H9 (cell line): ENCODE measurements around the gene AFG1L. TPM values are rescaled to one million over a fixed set of nuclear protein-coding genes. Genes with fewer than 3 reads are reported as not detected.

Experiments
- DNase-seq: peaks from one replicate; pipeline ENCODE4 v3.0.0-alpha.2; 2017
- H2AFZ ChIP-seq: one replicate; pipeline ENCODE4 v1.6.1; 2013; ENCODE audit warnings: mild to moderate bottlenecking, low read length, control low read depth, moderate library complexity
- H2AK5ac ChIP-seq: 2 replicates; pipeline ENCODE4 v1.6.1; 2013; ENCODE audit warnings: low read length, control low read depth, mixed read lengths; ENCODE audit not compliant: insufficient read length
- H2BK120ac ChIP-seq: one replicate; pipeline ENCODE4 v1.6.1; 2013; ENCODE audit warnings: low read depth, mild to moderate bottlenecking, low read length, control low read depth, inconsistent platforms; ENCODE audit not compliant: poor library complexity, severe bottlenecking
- H2BK12ac ChIP-seq: 2 replicates; pipeline ENCODE4 v1.6.1; 2013; ENCODE audit warnings: low read length, control low read depth, mixed read lengths, low read depth; ENCODE audit not compliant: insufficient read length
- H2BK15ac ChIP-seq: 2 replicates; pipeline ENCODE4 v1.6.1; 2013; ENCODE audit warnings: low read depth, low read length, control low read depth
- H2BK20ac ChIP-seq: one replicate; pipeline ENCODE4 v1.6.1; 2013; ENCODE audit warnings: low read depth, mild to moderate bottlenecking, low read length, control low read depth, inconsistent platforms; ENCODE audit not compliant: poor library complexity, severe bottlenecking
- H2BK5ac ChIP-seq: 2 replicates; pipeline ENCODE4 v1.6.1; 2013; ENCODE audit warnings: low read length, control low read depth, mixed read lengths; ENCODE audit not compliant: insufficient read length
- H3K14ac ChIP-seq: 2 replicates; pipeline ENCODE4 v1.6.1; 2013; ENCODE audit warnings: low read length, control low read depth; ENCODE audit not compliant: insufficient read depth
- H3K18ac ChIP-seq: 2 replicates; pipeline ENCODE4 v1.6.1; 2013; ENCODE audit warnings: low read depth, mild to moderate bottlenecking, mixed read lengths, low read length, control low read depth; ENCODE audit not compliant: insufficient read length
- H3K23ac ChIP-seq: 2 replicates; pipeline ENCODE4 v1.6.1; 2013; ENCODE audit warnings: low read length, control low read depth, mixed read lengths, low read depth; ENCODE audit not compliant: insufficient read length
- H3K23me2 ChIP-seq: 2 replicates; pipeline ENCODE4 v1.6.1; 2013; ENCODE audit warnings: low read depth, mild to moderate bottlenecking, mixed read lengths, low read length, control low read depth; ENCODE audit not compliant: insufficient read length, poor library complexity, severe bottlenecking
- H3K27ac ChIP-seq: 2 replicates; pipeline ENCODE4 v1.5.1; 2013; ENCODE audit warnings: low read length, control low read depth, mixed read lengths, low read depth; ENCODE audit not compliant: insufficient read length
- H3K27me3 ChIP-seq: 2 replicates; pipeline ENCODE4 v1.6.1; 2013; ENCODE audit warnings: low read length, control low read depth, inconsistent platforms; ENCODE audit not compliant: insufficient read depth
- H3K4ac ChIP-seq: 2 replicates; pipeline ENCODE4 v1.6.1; 2013; ENCODE audit warnings: low read depth, mild to moderate bottlenecking, control low read depth, inconsistent platforms, low read length, moderate library complexity
- H3K4me1 ChIP-seq: 2 replicates; pipeline ENCODE4 v1.6.1; 2013; ENCODE audit warnings: low read length, control low read depth, inconsistent platforms; ENCODE audit not compliant: insufficient read depth
- H3K4me2 ChIP-seq: 2 replicates; pipeline ENCODE4 v1.6.1; 2013; ENCODE audit warnings: low read length, control low read depth, mixed read lengths; ENCODE audit not compliant: insufficient read length, insufficient read depth
- H3K56ac ChIP-seq: 2 replicates; pipeline ENCODE4 v1.6.1; 2013; ENCODE audit warnings: low read depth, mild to moderate bottlenecking, mixed read lengths, low read length, control low read depth; ENCODE audit not compliant: insufficient read length
- H3K79me1 ChIP-seq: 2 replicates; pipeline ENCODE4 v1.6.1; 2013; ENCODE audit warnings: low read depth, mild to moderate bottlenecking, moderate library complexity, low read length, control low read depth, inconsistent platforms; ENCODE audit not compliant: insufficient read depth, poor library complexity, severe bottlenecking
- H3K79me2 ChIP-seq: 2 replicates; pipeline ENCODE4 v1.6.1; 2013; ENCODE audit warnings: low read length, control low read depth, inconsistent platforms; ENCODE audit not compliant: insufficient read depth
- H3K9ac ChIP-seq: 2 replicates; pipeline ENCODE4 v1.6.1; 2013; ENCODE audit warnings: low read length, control low read depth, mixed read lengths; ENCODE audit not compliant: insufficient read length; ENCODE audit errors: extremely low read depth
- H3K9me3 ChIP-seq: one replicate; pipeline ENCODE4 v1.6.1; 2013; ENCODE audit warnings: low read depth, low read length, inconsistent platforms; ENCODE audit not compliant: control insufficient read depth
- H3T11ph ChIP-seq: one replicate; pipeline ENCODE4 v1.6.1; 2013; ENCODE audit warnings: mild to moderate bottlenecking, low read length, control low read depth, inconsistent platforms
- H4K20me1 ChIP-seq: one replicate; pipeline ENCODE4 v1.6.1; 2013; ENCODE audit not compliant: control insufficient read depth, insufficient read length, insufficient read depth
- H4K5ac ChIP-seq: 2 replicates; pipeline ENCODE4 v1.6.1; 2013; ENCODE audit warnings: low read depth, mild to moderate bottlenecking, mixed read lengths, low read length, control low read depth; ENCODE audit not compliant: insufficient read length
- H4K8ac ChIP-seq: replicated peaks from 2 replicates; pipeline ENCODE4 v1.6.1; 2013; ENCODE audit warnings: low read length, control low read depth, mixed read lengths, low read depth; ENCODE audit not compliant: insufficient read length
- H4K91ac ChIP-seq: 2 replicates; pipeline ENCODE4 v1.6.1; 2013; ENCODE audit warnings: low read depth, mild to moderate bottlenecking, moderate library complexity, mixed read lengths, low read length, control low read depth; ENCODE audit not compliant: insufficient read length
- H3K27ac Mint-ChIP-seq, 3 experiments: 2 replicates in 2 of 3; 3 replicates in 1 of 3; pipeline ENCODE4 v1.8.0; 2020 to 2021; ENCODE audit warnings: mixed read lengths in 3 of 3, mild to moderate bottlenecking in 1 of 3, moderate library complexity in 1 of 3
- H3K27me3 Mint-ChIP-seq: 2 replicates; pipeline ENCODE4 v1.8.0; 2021; ENCODE audit warnings: low read depth, mild to moderate bottlenecking, moderate library complexity, mixed read lengths
- H3K36me3 Mint-ChIP-seq, 3 experiments: 2 replicates in 2 of 3; 3 replicates in 1 of 3; pipeline ENCODE4 v1.8.0; 2020 to 2021; ENCODE audit warnings: low read depth in 3 of 3, mixed read lengths in 3 of 3; ENCODE audit not compliant: insufficient read depth in 1 of 3
- H3K4me1 Mint-ChIP-seq, 2 experiments: 2 replicates each; pipeline ENCODE4 v1.8.0; 2020; ENCODE audit warnings: mixed read lengths in 2 of 2
- H3K4me3 Mint-ChIP-seq, 2 experiments: 2 replicates in 1 of 2; 3 replicates in 1 of 2; pipeline ENCODE4 v1.8.0; 2020 to 2021; ENCODE audit warnings: mild to moderate bottlenecking in 2 of 2, mixed read lengths in 2 of 2, moderate library complexity in 1 of 2
- H3K9me3 Mint-ChIP-seq, 2 experiments: 2 replicates in 1 of 2; 3 replicates in 1 of 2; pipeline ENCODE4 v1.8.0; 2020; ENCODE audit warnings: mild to moderate bottlenecking in 2 of 2, mixed read lengths in 2 of 2, moderate library complexity in 1 of 2
- WGBS: extraction: QIAGEN DNeasy Blood & Tissue Kit; methylation state at CpG from one replicate; pipeline ENCODE4 v1.1.7; 2013; ENCODE audit warnings: missing lambda C conversion rate, low lambda C conversion rate, mixed read lengths; ENCODE audit not compliant: insufficient read length; ENCODE audit errors: extremely low coverage; 5-methylcytosine and 5-hydroxymethylcytosine counted together
- total RNA-seq: library from RNA; stranded (reverse); gene quantifications from 2 replicates; pipeline ENCODE4 v1.2.1, GENCODE V29; 2021
- TF ChIP-seq, protein P1 (sequence below): fragments of 200-600 bp; sonication (generic); conservative IDR thresholded peaks from 3 replicates; pipeline ENCODE4 v1.8.0; 2021; ENCODE audit warnings: antibody characterized with exemption, mild to moderate bottlenecking

The AFG1L gene
- total RNA-seq, 1 experiment from 2014 or later, result 4.7 TPM

DNA sequence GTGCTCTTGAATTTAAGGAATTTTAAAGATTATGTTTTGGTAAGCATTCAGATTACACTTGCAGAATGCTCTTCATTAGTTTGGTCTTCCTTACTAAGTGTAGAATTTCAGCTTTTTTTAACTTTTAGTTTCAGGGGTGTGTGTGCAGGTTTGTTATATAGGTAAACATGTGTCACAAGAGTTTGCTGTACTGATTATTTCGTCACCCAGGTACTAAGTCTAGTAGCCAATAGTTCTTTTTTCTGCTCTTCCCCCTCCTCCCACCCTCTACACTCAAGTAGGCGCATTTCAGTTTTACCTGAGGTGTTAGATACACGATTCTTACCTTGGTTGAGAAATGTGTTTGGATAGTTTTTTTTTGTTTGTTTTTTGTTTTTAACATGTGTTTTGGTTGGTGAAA, 68.3 kb downstream of the AFG1L start:
- Histone ChIP-seq H3K27ac (no peak overlapping the region), H3K4me1 (no peaks in the 10 kb centered on the region), H3K23me2 (no peaks in the 10 kb centered on the region), H3T11ph (no peak overlapping the region), H2BK12ac (no peak overlapping the region), H2AK5ac (no peak overlapping the region), H3K23ac (no peak overlapping the region), H3K9me3 (no peaks in the 10 kb centered on the region), H2BK20ac (no peak overlapping the region), H3K14ac (no peak overlapping the region), H3K4ac (no peak overlapping the region), H2BK5ac (no peak overlapping the region), H4K5ac (no peak overlapping the region), H3K79me1 (no peaks in the 10 kb centered on the region), H2BK15ac (no peak overlapping the region), H3K56ac (no peak overlapping the region), H3K4me2 (no peak overlapping the region), H4K91ac (no peak overlapping the region), H3K27me3 (no peaks in the 10 kb centered on the region), H3K18ac (no peak overlapping the region), H3K79me2 (no peaks in the 10 kb centered on the region), H3K9ac (no peak overlapping the region), H4K8ac (no peak overlapping the region), H4K20me1 (no peaks in the 10 kb centered on the region), H2AFZ (no peak overlapping the region), H2BK120ac (no peak overlapping the region)
- Mint-ChIP-seq H3K4me1 (peaks cover 3% of the 10 kb centered on the region in 2 experiments; a peak in 1 of 4 replicates), H3K27ac (peak overlapping the region in 1 of 3 experiments; percentile 38; a peak in 1 of 7 replicates), H3K36me3 (no peaks in the 10 kb centered on the region), H3K4me3 (no peak overlapping the region), H3K9me3 (no peaks in the 10 kb centered on the region), H3K27me3 (no peaks in the 10 kb centered on the region)
- no peak for DNase-seq
- TF ChIP-seq, protein P1, sequence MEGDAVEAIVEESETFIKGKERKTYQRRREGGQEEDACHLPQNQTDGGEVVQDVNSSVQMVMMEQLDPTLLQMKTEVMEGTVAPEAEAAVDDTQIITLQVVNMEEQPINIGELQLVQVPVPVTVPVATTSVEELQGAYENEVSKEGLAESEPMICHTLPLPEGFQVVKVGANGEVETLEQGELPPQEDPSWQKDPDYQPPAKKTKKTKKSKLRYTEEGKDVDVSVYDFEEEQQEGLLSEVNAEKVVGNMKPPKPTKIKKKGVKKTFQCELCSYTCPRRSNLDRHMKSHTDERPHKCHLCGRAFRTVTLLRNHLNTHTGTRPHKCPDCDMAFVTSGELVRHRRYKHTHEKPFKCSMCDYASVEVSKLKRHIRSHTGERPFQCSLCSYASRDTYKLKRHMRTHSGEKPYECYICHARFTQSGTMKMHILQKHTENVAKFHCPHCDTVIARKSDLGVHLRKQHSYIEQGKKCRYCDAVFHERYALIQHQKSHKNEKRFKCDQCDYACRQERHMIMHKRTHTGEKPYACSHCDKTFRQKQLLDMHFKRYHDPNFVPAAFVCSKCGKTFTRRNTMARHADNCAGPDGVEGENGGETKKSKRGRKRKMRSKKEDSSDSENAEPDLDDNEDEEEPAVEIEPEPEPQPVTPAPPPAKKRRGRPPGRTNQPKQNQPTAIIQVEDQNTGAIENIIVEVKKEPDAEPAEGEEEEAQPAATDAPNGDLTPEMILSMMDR, result no peak
- no CpG with 5 or more reads among the region's 3 CpGs for WGBS
